ENCODE measurements around the gene NEU1. TPM values are rescaled to one million over a fixed set of nuclear protein-coding genes. Genes with fewer than 3 reads are reported as not detected.

The NEU1 gene
- total and polyA plus RNA-seq, 2 of the 8 experiments (the other 6 are each of a cell fraction or from before 2014, with no cell fraction given): 41.2 to 72.1 TPM

GRCh38 chr6:31842053-31842452, 20.6 kb downstream of the NEU1 start (continued):
- TF ChIP-seq CHD7 (IDR thresholded peaks at IDR 0.05; ENCODE audit: insufficient replicate concordance, low read length) (no peak), RNF2 (IDR thresholded peaks at IDR 0.05; ENCODE audit: borderline replicate concordance, low read depth, low read length, missing control alignments, poor library complexity, severe bottlenecking) (no peak), SIX5 (IDR thresholded peaks at IDR 0.05; ENCODE audit: low read depth, low read length) (no peak)
